ENCODE measurements around the gene GH2.

GRCh38 chr17:63830278-63830677, 51.5 kb downstream of the GH2 start:
- TF ChIP-seq CTCF (IDR thresholded peaks at IDR 0.05) (no peak), POLR2A (IDR thresholded peaks at IDR 0.05) (no peak), POLR2AphosphoS5 (IDR thresholded peaks at IDR 0.05) (no peak)

Measured in transverse colon (tissue), 4 donors.